Upper lobe of left lung (tissue), 4 donors: ENCODE results near the gene RASA3.

ENCODE experiments used
- CTCF ChIP-seq, 6 experiments: fragments of 450-650 bp in 4 of 6; fragments of 200-600 bp in 2 of 6; sonication (generic) in 2 of 6; IDR thresholded peaks; one replicate each; pipeline ENCODE4 v1.5.1; 2016 to 2019; ENCODE audit warnings: antibody characterized with exemption in 6 of 6
- EP300 ChIP-seq, 4 donors: sonication (generic); formaldehyde crosslinking; IDR thresholded peaks; one replicate each; pipeline ENCODE4 v1.5.1; 2017; ENCODE audit warnings: antibody characterized with exemption in 4 of 4, control low read depth in 2 of 4
- POLR2A ChIP-seq, 4 donors: fragments of 450-650 bp; IDR thresholded peaks; one replicate each; pipeline ENCODE4 v1.5.1; 2016 to 2017; ENCODE audit warnings: antibody characterized with exemption in 4 of 4, mild to moderate bottlenecking in 2 of 4
- POLR2AphosphoS5 ChIP-seq, 2 donors: sonication (generic); formaldehyde crosslinking; IDR thresholded peaks; one replicate each; pipeline ENCODE4 v1.5.1; 2017; ENCODE audit warnings: antibody characterized with exemption in 2 of 2

DNA sequence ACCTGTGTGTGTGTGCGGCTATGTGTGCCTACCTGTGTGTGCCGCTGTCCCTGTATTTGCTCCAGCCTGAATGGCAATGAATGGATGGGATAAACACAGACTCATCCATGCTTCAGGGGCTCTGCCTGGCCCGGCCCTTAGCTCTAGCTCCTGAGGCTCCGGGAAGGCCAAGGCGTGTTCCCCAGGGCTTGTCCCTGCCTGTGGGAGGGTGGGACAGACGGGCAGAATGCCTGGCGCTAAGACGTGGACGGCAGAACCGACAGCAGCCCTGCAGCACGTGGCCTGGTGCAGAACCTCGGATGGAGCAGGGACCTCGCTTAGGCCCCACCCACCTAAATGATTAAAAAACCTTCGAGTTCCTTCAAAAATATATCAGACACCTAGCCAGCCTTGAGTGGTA, 100.8 kb downstream of the RASA3 start:
- TF ChIP-seq CTCF (IDR thresholded peaks at IDR 0.05), result no peak
- TF ChIP-seq POLR2AphosphoS5 (IDR thresholded peaks at IDR 0.05), result no peak
- TF ChIP-seq POLR2A (IDR thresholded peaks at IDR 0.05), result no peak
- no peak for TF ChIP-seq EP300 (IDR thresholded peaks at IDR 0.05)
